Measurements from ENCODE around the gene RBMX.

Gene RBMX

GRCh38 chrX:136880003-136880451, 498 bp downstream of the RBMX start:
- TF ChIP-seq CEBPB (IDR thresholded peaks at IDR 0.05) (no peak), TEAD4 (IDR thresholded peaks at IDR 0.05) (no peak), MAX (IDR thresholded peaks at IDR 0.05) (peak; percentile 58), EP300 (IDR thresholded peaks at IDR 0.05; ENCODE audit: borderline replicate concordance) (no peak), RAD21 (IDR thresholded peaks at IDR 0.05; ENCODE audit: low read depth) (no peak), NFIC (IDR thresholded peaks at IDR 0.05) (no peak)

GRCh38 chrX:136879001-136879687, 1.4 kb downstream of the RBMX start:
- TF ChIP-seq TEAD4 (IDR thresholded peaks at IDR 0.05) (no peak), EP300 (IDR thresholded peaks at IDR 0.05; ENCODE audit: borderline replicate concordance) (no peak), TCF12 (IDR thresholded peaks at IDR 0.05; ENCODE audit: low read depth) (no peak), USF1 (IDR thresholded peaks at IDR 0.05) (no peak), TAF1 (IDR thresholded peaks at IDR 0.05; ENCODE audit: low read depth) (no peak), REST (IDR thresholded peaks at IDR 0.05; ENCODE audit: low read depth) (no peak), ZBTB7A (IDR thresholded peaks at IDR 0.05; ENCODE audit: low read depth) (no peak)

GRCh38 chrX:136878423-136878822, 2.1 kb downstream of the RBMX start:
- TF ChIP-seq USF1 (IDR thresholded peaks at IDR 0.05) (no peak), EP300 (IDR thresholded peaks at IDR 0.05; ENCODE audit: borderline replicate concordance) (no peak), YY1 (IDR thresholded peaks at IDR 0.05; ENCODE audit: low read depth) (no peak), ZBTB7A (IDR thresholded peaks at IDR 0.05; ENCODE audit: low read depth) (no peak), EGR1 (IDR thresholded peaks at IDR 0.05) (no peak), TEAD4 (IDR thresholded peaks at IDR 0.05) (no peak), REST (IDR thresholded peaks at IDR 0.05; ENCODE audit: low read depth) (no peak), RAD21 (IDR thresholded peaks at IDR 0.05; ENCODE audit: low read depth) (no peak), NFIC (IDR thresholded peaks at IDR 0.05) (no peak), TCF12 (IDR thresholded peaks at IDR 0.05; ENCODE audit: low read depth) (no peak), CEBPB (IDR thresholded peaks at IDR 0.05) (no peak), CREB1 (IDR thresholded peaks at IDR 0.05; ENCODE audit: low read depth) (no peak), TAF1 (IDR thresholded peaks at IDR 0.05; ENCODE audit: low read depth) (no peak), FOXM1 (IDR thresholded peaks at IDR 0.05; ENCODE audit: borderline replicate concordance, low read depth) (no peak), MAX (IDR thresholded peaks at IDR 0.05) (no peak)

GRCh38 chrX:136872091-136872700, 8.3 kb downstream of the RBMX start:
- no peak for TF ChIP-seq MAX (IDR thresholded peaks at IDR 0.05)
- TF ChIP-seq REST (IDR thresholded peaks at IDR 0.05; ENCODE audit: low read depth): no peak
- no peak for TF ChIP-seq TEAD4 (IDR thresholded peaks at IDR 0.05)
